ENCODE measurements around the gene BICC1. TPM values are rescaled to one million over a fixed set of nuclear protein-coding genes. Genes with fewer than 3 reads are reported as not detected.

The BICC1 gene
- total RNA-seq, 1 donor from 2014 or later: 58.0 TPM

DNA sequence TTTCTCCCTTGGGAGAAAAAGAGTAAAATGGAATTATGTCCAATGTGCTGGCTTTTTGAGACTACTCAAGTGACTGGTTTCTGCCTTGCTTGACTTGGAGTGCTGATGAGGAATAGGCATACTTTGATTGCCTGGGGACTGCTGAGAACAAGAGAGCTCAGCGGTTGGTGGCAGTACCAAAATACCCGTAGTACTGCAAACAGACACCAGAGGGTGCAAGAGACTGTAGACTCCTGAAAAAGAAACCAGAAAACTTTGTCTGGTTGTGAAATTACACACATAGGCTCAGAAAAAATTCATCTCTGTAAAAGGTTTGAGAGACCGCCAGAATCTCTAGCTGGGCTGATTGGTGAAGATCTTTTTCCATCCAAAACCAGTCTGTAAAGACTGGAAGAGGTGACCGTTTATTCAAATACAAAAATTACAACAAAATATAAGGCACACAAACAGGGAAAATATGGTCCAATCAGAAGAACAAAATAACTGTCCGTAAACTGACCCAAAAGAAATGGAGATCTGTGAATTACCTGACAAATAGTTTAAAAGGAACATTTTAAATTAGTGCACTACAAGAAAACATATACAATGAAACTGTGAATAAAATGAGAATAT is 18.5 kb downstream of the BICC1 start:
- DNase-seq (ENCODE audit: low read depth): no peak
- TF ChIP-seq, protein P1, sequence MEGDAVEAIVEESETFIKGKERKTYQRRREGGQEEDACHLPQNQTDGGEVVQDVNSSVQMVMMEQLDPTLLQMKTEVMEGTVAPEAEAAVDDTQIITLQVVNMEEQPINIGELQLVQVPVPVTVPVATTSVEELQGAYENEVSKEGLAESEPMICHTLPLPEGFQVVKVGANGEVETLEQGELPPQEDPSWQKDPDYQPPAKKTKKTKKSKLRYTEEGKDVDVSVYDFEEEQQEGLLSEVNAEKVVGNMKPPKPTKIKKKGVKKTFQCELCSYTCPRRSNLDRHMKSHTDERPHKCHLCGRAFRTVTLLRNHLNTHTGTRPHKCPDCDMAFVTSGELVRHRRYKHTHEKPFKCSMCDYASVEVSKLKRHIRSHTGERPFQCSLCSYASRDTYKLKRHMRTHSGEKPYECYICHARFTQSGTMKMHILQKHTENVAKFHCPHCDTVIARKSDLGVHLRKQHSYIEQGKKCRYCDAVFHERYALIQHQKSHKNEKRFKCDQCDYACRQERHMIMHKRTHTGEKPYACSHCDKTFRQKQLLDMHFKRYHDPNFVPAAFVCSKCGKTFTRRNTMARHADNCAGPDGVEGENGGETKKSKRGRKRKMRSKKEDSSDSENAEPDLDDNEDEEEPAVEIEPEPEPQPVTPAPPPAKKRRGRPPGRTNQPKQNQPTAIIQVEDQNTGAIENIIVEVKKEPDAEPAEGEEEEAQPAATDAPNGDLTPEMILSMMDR (IDR thresholded peaks at IDR 0.05; ENCODE audit: insufficient read depth, low read length, poor library complexity, severe bottlenecking): peak; percentile 73
- H3K27me3 ChIP-seq (ENCODE audit: control insufficient read depth, insufficient read depth, low read length): no peaks in the 10 kb centered on the region
- H3K36me3 ChIP-seq (ENCODE audit: control insufficient read depth, insufficient read depth, low read length): no peaks in the 10 kb centered on the region
- no peak overlapping the region for H3K4me3 ChIP-seq (ENCODE audit: low read depth, low read length)

DNA sequence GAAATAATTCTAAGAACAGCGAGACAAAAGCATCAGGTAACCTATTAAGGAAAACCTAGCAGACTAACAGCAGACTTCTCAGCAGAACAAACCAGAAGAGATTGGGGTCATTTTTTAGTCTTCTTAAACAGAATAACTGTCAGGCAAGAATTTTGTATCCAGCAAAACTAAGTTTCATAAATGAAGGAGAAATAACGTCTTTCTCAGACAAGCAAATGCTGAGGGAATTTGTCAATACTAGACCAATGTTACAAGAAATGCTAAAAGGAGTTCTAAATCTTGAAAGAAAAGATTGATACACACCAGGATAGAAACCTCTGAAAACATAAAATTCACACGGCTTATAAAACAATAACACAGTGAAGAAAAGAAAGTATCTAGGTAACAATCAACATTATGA is 22.6 kb downstream of the BICC1 start:
- Histone ChIP-seq H3K27me3 (ENCODE audit: control insufficient read depth, insufficient read depth, low read length) (no peaks in the 10 kb centered on the region), H3K4me3 (ENCODE audit: low read depth, low read length) (no peak overlapping the region), H3K36me3 (ENCODE audit: control insufficient read depth, insufficient read depth, low read length) (no peaks in the 10 kb centered on the region)
- TF ChIP-seq, protein P1 (IDR thresholded peaks at IDR 0.05; ENCODE audit: insufficient read depth, low read length, poor library complexity, severe bottlenecking): no peak
- no peak for DNase-seq (ENCODE audit: low read depth)

DNA sequence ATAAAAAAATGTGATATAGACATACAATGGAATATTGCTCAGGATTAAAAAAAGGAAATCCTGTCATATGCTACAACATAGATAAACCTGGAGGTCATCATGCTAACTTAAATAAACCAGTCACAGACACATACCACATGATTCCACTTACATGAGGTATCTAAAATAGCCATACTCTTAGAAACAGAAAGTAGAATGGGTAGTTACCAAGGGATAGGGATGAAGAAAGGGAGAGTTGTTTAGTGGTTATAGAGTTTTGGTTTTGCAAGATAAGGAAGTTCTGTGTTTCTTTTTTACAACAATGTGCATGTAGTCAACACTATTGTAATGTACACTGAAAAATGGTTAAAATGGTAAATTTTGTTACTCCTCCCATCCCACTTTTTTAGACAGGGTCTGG is 30.5 kb downstream of the BICC1 start:
- no peak for DNase-seq (ENCODE audit: low read depth)
- TF ChIP-seq, protein P1 (IDR thresholded peaks at IDR 0.05; ENCODE audit: insufficient read depth, low read length, poor library complexity, severe bottlenecking): no peak
- H3K27me3 ChIP-seq (ENCODE audit: control insufficient read depth, insufficient read depth, low read length): no peaks in the 10 kb centered on the region
- H3K4me3 ChIP-seq (ENCODE audit: low read depth, low read length): no peak overlapping the region
- H3K36me3 ChIP-seq (ENCODE audit: control insufficient read depth, insufficient read depth, low read length): no peaks in the 10 kb centered on the region

DNA sequence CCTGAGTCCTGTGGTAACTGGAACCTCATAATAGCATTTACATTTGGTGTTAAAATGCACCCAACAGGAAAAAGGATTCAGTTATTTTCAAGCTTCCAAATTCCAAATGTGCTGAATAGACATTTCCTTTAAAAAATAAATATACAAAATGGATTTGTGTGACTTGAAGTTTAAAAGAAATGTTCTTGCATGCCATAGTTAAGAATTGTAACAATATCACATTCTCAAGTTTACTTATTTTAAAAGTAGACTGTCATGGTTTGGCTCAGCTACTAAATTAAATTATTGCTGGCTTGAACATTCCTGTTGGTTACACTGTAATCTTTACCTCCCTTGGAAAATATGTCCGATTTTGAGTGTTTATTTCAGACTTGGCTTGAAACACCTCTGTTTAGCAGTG is 31.5 kb downstream of the BICC1 start:
- H3K36me3 ChIP-seq (ENCODE audit: control insufficient read depth, insufficient read depth, low read length): no peaks in the 10 kb centered on the region
- no peak overlapping the region for H3K4me3 ChIP-seq (ENCODE audit: low read depth, low read length)
- H3K27me3 ChIP-seq (ENCODE audit: control insufficient read depth, insufficient read depth, low read length): no peaks in the 10 kb centered on the region

DNA sequence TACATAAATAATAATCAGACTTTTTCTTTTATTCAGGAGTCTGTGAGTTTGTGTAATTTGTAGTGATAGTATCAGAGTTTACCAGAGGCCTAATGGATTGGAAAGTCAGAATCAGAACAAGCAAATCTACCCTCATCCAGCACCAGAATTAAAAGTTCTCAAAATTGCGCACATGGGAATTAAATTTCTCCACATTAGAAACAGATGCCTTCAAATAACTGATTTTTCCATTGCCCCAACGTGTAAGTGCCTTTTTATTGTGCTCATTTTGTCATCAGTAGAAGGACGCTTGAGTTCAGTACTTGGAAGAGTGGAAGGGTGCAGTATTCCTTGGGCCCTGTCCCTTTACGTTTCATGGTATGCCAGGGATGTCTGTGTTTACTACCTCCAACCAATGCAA is 32.8 kb downstream of the BICC1 start:
- Histone ChIP-seq H3K4me3 (ENCODE audit: low read depth, low read length) (no peak overlapping the region), H3K36me3 (ENCODE audit: control insufficient read depth, insufficient read depth, low read length) (no peaks in the 10 kb centered on the region), H3K27me3 (ENCODE audit: control insufficient read depth, insufficient read depth, low read length) (no peaks in the 10 kb centered on the region)
- DNase-seq (ENCODE audit: low read depth): no peak
- TF ChIP-seq, protein P1 (IDR thresholded peaks at IDR 0.05; ENCODE audit: insufficient read depth, low read length, poor library complexity, severe bottlenecking): no peak

More for the DNA sequence above, 31.5 kb downstream of the BICC1 start:
- DNase-seq (ENCODE audit: low read depth): no peak
- TF ChIP-seq, protein P1 (IDR thresholded peaks at IDR 0.05; ENCODE audit: insufficient read depth, low read length, poor library complexity, severe bottlenecking): no peak

DNA sequence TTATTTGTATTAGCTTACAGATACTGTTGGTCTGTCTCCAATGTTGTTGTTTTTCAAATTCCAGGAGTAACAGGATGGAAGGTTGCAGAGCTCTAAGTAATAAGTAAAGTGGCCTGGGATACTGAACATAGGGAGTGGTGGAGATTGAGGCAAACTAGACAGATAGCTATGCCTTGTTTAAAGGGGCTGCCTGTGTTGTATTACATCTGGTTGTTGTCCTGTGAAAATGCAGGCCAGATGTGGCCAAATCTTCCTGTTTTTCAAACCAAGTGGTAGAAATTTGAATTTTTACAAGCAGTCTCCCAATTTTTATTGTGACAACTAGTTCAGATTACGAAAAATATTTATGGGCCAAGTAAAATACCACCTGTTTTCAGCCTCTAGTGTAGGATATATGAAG is 33.5 kb downstream of the BICC1 start:
- DNase-seq (ENCODE audit: low read depth): no peak
- Histone ChIP-seq H3K36me3 (ENCODE audit: control insufficient read depth, insufficient read depth, low read length) (no peaks in the 10 kb centered on the region), H3K4me3 (ENCODE audit: low read depth, low read length) (no peak overlapping the region), H3K27me3 (ENCODE audit: control insufficient read depth, insufficient read depth, low read length) (no peaks in the 10 kb centered on the region)
- TF ChIP-seq, protein P1 (IDR thresholded peaks at IDR 0.05; ENCODE audit: insufficient read depth, low read length, poor library complexity, severe bottlenecking): no peak

Measured in kidney epithelial cell (primary cell).